KOPT-K1 (cell line): ENCODE measurements around the gene RAB3D.
"Not testable (repeated sequence)": the region's sequence is repeated elsewhere in the genome, so short reads cannot be mapped to it uniquely, and the experiment has no call there.

ENCODE experiments used
- H3K27ac ChIP-seq: fragments of 200-600 bp; sonication (generic); 2 replicates; pipeline ENCODE4 v1.5.1; 2016; ENCODE audit warnings: antibody characterized with exemption, mild to moderate bottlenecking, low read depth, low read length; ENCODE audit not compliant: poor library complexity, severe bottlenecking
- H3K36me3 ChIP-seq: fragments of 200-600 bp; sonication (generic); 2 replicates; pipeline ENCODE4 v1.5.1; 2017; ENCODE audit warnings: antibody characterized with exemption, mild to moderate bottlenecking, low read length, moderate library complexity; ENCODE audit not compliant: insufficient read depth
- H3K9me3 ChIP-seq: fragments of 200-600 bp; sonication (generic); 2 replicates; pipeline ENCODE4 v1.5.1; 2017; ENCODE audit warnings: antibody characterized with exemption, low read length, mild to moderate bottlenecking; ENCODE audit not compliant: insufficient read depth, poor library complexity, severe bottlenecking

Gene RAB3D

GRCh38 chr19:11339254-11340098 is at the start of gene RAB3D:
TSS of gene RAB3D (minus strand) at chr19:11339657. CDS start at chr19:11337399, 2,258 bp downstream.
- Histone ChIP-seq H3K27ac (no peak within 1 kb of the TSS), H3K36me3 (no peaks in the 10 kb centered on the region), H3K9me3 (no peaks in the 10 kb centered on the region)

- no peak overlapping the region for H3K27ac ChIP-seq
- H3K9me3 ChIP-seq = no peaks in the 10 kb centered on the region
- H3K36me3 ChIP-seq = no peaks in the 10 kb centered on the region
Measured at GRCh38 chr19:11387162-11388034, 47.9 kb upstream of the RAB3D start.

- Histone ChIP-seq H3K36me3 (no peaks in the 10 kb centered on the region), H3K27ac (no peak overlapping the region)
Measured at GRCh38 chr19:11384778-11385129, 45.3 kb upstream of the RAB3D start.

GRCh38 chr19:11383706-11384048 is 44.2 kb upstream of the RAB3D start:
- no peaks in the 10 kb centered on the region for H3K36me3 ChIP-seq

More at GRCh38 chr19:11384778-11385129, 45.3 kb upstream of the RAB3D start:
- H3K9me3 ChIP-seq = no peaks in the 10 kb centered on the region

GRCh38 chr19:11382898-11383705 is 43.6 kb upstream of the RAB3D start:
- H3K36me3 ChIP-seq = no peaks in the 10 kb centered on the region
- H3K9me3 ChIP-seq = no peaks in the 10 kb centered on the region
- no peak overlapping the region for H3K27ac ChIP-seq

More at GRCh38 chr19:11383706-11384048, 44.2 kb upstream of the RAB3D start:
- H3K27ac ChIP-seq = no peak overlapping the region
- H3K9me3 ChIP-seq = no peaks in the 10 kb centered on the region

GRCh38 chr19:11380653-11381537 is 41.4 kb upstream of the RAB3D start:
- no peaks in the 10 kb centered on the region for H3K36me3 ChIP-seq
- no peaks in the 10 kb centered on the region for H3K9me3 ChIP-seq
- H3K27ac ChIP-seq = peak overlapping the region; percentile 77

- peak overlapping the region; percentile 77 for H3K27ac ChIP-seq
- no peaks in the 10 kb centered on the region for H3K9me3 ChIP-seq
- no peaks in the 10 kb centered on the region for H3K36me3 ChIP-seq
Measured at GRCh38 chr19:11379857-11380350, 40.4 kb upstream of the RAB3D start.

GRCh38 chr19:11379269-11379845 is 39.9 kb upstream of the RAB3D start:
- H3K9me3 ChIP-seq, H3K27ac ChIP-seq, H3K36me3 ChIP-seq: not testable (repeated sequence)

- H3K9me3 ChIP-seq = no peaks in the 10 kb centered on the region
- H3K27ac ChIP-seq = no peak overlapping the region
- no peaks in the 10 kb centered on the region for H3K36me3 ChIP-seq
Measured at GRCh38 chr19:11378319-11379189, 39.1 kb upstream of the RAB3D start.

GRCh38 chr19:11377756-11378155 is 38.3 kb upstream of the RAB3D start:
- H3K9me3 ChIP-seq = no peaks in the 10 kb centered on the region
- no peaks in the 10 kb centered on the region for H3K36me3 ChIP-seq
- H3K27ac ChIP-seq = no peak overlapping the region

GRCh38 chr19:11377237-11377636 is 37.8 kb upstream of the RAB3D start:
- H3K36me3 ChIP-seq = no peaks in the 10 kb centered on the region
- H3K9me3 ChIP-seq = no peaks in the 10 kb centered on the region
- H3K27ac ChIP-seq = peak overlapping the region; percentile 40

GRCh38 chr19:11375143-11375948 is 35.9 kb upstream of the RAB3D start:
- Histone ChIP-seq H3K9me3 (no peaks in the 10 kb centered on the region), H3K27ac (peak overlapping the region; percentile 78)

More at GRCh38 chr19:11375143-11375948, 35.9 kb upstream of the RAB3D start:
- H3K36me3 ChIP-seq = no peaks in the 10 kb centered on the region
